ENCODE results near the gene RRP1.

RRP1 gene

DNA sequence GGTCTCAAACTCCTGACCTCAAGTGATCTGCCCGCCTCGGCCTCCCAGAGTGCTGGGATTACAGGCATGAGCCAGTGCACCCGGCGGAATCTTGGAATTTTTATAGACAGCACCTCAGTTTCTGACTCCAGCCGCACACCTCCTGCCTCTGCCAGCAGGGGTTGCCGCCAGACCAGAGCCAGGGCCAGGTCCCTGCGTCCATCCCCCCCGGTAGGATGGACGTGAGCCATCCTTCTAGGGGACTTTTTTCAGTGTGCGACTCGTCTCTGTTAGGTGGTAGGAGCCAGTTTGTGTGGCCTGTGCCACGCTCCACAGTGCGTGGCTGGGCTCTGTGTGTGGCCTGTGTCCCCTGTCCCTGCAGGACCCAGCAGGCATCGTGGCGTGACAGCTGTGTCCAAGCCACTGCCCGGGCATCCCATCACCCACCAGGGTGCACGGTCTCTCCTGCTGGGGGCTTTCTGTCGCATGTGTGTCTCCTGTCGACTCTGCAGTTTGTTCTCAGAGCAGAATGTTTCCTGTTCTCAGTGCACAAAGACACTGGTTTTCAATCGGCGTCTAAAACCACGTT, 28.9 kb upstream of the RRP1 start:
- no peak for TF ChIP-seq ZNF274 (IDR thresholded peaks at IDR 0.05; ENCODE audit: low read depth, low read length)
- no peak overlapping the region for H3K4me3 ChIP-seq (ENCODE audit: insufficient read length, low read depth)
- peaks cover 80% of the 10 kb centered on the region for H3K36me3 ChIP-seq (ENCODE audit: insufficient read depth, insufficient read length, low read length)

DNA sequence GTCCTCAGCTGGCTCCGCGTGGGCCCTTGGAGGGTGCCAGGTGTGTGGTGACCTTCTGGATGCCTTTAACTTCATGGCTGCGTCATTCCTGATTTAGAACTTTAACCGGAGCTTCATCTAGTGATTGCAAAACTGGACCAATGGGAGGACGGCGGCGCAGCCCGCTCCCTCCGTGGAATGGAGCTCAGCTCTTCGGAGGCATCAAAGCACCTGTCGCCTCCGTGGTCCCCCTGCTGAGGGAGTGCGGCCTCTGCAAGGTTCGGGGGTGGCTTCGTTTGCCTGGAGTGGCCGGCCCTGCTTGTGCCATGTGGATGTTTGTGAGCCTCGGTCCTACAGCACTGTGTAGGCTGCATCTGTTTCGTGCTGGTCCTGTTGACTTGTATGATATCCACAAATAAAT, 27.5 kb upstream of the RRP1 start:
- TF ChIP-seq SUZ12 (IDR thresholded peaks at IDR 0.05; ENCODE audit: extremely low read depth, insufficient read depth, insufficient read length): no peak
- H3K9me3 ChIP-seq (ENCODE audit: insufficient read depth, low read length): no peaks in the 10 kb centered on the region
- no peak for DNase-seq (ENCODE audit: low read depth, low spot score)
- H3K27me3 ChIP-seq (ENCODE audit: insufficient read depth, insufficient read length): no peaks in the 10 kb centered on the region
- H3K4me3 ChIP-seq (ENCODE audit: insufficient read length, low read depth): no peak overlapping the region
- peaks cover 17% of the 10 kb centered on the region for H3K4me1 ChIP-seq (ENCODE audit: insufficient read depth, insufficient read length)
- peaks cover 65% of the 10 kb centered on the region for H3K36me3 ChIP-seq (ENCODE audit: insufficient read depth, insufficient read length, low read length)
- H3K9ac ChIP-seq (ENCODE audit: insufficient read length, low read depth): no peak overlapping the region

More for the DNA sequence above, 28.9 kb upstream of the RRP1 start:
- Histone ChIP-seq H3K27me3 (ENCODE audit: insufficient read depth, insufficient read length) (no peaks in the 10 kb centered on the region), H3K4me1 (ENCODE audit: insufficient read depth, insufficient read length) (peaks cover 18% of the 10 kb centered on the region), H3K9me3 (ENCODE audit: insufficient read depth, low read length) (no peaks in the 10 kb centered on the region), H3K9ac (ENCODE audit: insufficient read length, low read depth) (no peak overlapping the region)
- DNase-seq (ENCODE audit: low read depth, low spot score): no peak

DNA sequence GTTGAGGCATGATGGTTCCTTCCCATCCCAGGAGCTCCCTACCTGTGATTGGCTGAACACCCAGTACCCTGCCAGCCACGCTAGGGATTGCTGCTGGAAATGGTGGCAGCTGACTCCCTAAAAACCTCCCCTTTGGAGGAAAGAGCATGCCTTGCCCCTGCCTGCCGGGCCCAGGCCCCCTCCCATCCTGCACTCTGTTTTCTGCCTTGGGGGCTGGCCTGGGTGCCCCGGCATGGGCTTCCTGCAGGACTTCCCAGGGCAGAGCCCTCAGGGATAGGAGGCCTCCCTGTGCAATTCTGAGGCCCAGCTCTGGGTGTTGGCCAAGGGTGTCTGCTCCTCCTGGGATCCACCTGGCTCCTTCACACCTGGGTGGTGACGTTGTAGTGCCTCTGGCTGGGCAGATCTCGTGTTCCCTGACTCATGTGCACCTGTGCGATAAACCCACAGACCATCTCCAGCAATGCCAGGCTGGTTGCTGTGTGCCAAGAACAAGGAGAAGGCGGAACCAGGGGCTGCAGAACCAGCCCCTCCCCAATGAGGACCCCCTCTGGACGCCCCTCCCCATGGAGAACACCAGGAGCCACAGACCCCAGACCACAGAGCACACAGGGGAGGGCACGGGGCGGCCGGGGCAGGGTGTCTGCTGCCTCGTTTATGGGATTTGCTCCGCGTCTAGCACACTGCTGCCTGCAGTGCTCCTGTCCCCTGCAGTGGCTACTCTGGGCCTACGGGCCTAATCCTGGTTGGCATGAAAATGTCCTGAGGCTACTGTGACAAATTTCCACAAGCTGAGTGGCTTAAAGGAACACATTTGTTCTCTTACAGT, 26.9 kb upstream of the RRP1 start:
- Histone ChIP-seq H3K9me3 (ENCODE audit: insufficient read depth, low read length) (no peaks in the 10 kb centered on the region), H3K9ac (ENCODE audit: insufficient read length, low read depth) (no peak overlapping the region), H3K27me3 (ENCODE audit: insufficient read depth, insufficient read length) (no peaks in the 10 kb centered on the region), H3K4me1 (ENCODE audit: insufficient read depth, insufficient read length) (peaks cover 19% of the 10 kb centered on the region), H3K36me3 (ENCODE audit: insufficient read depth, insufficient read length, low read length) (peaks cover 59% of the 10 kb centered on the region), H3K4me3 (ENCODE audit: insufficient read length, low read depth) (no peak overlapping the region)
- no peak for DNase-seq (ENCODE audit: low read depth, low spot score)
- no peak for TF ChIP-seq SUZ12 (IDR thresholded peaks at IDR 0.05; ENCODE audit: extremely low read depth, insufficient read depth, insufficient read length)
- TF ChIP-seq YY1 (IDR thresholded peaks at IDR 0.05; ENCODE audit: insufficient read depth, insufficient read length): no peak
- TF ChIP-seq ZNF274 (IDR thresholded peaks at IDR 0.05; ENCODE audit: low read depth, low read length): no peak

DNA sequence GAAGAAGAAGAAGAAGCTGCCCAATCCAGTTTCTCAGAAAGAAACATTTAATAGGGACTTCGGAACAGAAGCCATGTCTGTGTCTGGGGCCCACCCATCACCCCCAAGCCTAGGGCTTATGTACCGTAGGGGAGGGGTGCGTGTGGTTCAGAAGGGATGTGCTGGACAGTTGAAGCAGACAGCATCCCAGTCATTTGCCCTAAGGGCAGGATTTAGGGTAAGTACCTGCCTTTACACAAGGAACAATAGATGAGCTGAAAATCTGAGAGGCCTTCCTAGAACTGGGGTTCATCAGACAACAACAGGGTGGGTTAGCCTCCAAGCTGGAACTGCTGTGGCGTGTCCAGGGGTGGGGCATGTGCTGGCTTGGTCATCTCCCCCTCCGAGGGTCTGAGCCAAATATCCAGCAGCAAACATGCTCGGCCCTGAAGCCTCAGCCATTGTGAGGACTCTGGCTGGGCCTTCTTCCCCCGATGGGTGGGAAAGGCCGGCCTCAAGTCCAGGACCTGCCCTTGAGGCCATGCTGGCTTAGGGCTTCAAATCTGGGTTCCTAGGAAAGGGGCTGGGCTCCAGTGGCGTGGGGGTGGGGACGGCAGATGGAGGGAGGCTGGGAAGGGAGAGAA, 25.4 kb upstream of the RRP1 start:
- no peak overlapping the region for H3K4me3 ChIP-seq (ENCODE audit: insufficient read length, low read depth)
- peaks cover 33% of the 10 kb centered on the region for H3K4me1 ChIP-seq (ENCODE audit: insufficient read depth, insufficient read length)
- H3K36me3 ChIP-seq (ENCODE audit: insufficient read depth, insufficient read length, low read length): peaks cover 44% of the 10 kb centered on the region
- DNase-seq (ENCODE audit: low read depth, low spot score): no peak
- TF ChIP-seq SUZ12 (IDR thresholded peaks at IDR 0.05; ENCODE audit: extremely low read depth, insufficient read depth, insufficient read length) (no peak), YY1 (IDR thresholded peaks at IDR 0.05; ENCODE audit: insufficient read depth, insufficient read length) (no peak), ZNF274 (IDR thresholded peaks at IDR 0.05; ENCODE audit: low read depth, low read length) (no peak)
- peak overlapping the region; percentile 12 for H3K9ac ChIP-seq (ENCODE audit: insufficient read length, low read depth)
- H3K9me3 ChIP-seq (ENCODE audit: insufficient read depth, low read length): no peaks in the 10 kb centered on the region
- no peaks in the 10 kb centered on the region for H3K27me3 ChIP-seq (ENCODE audit: insufficient read depth, insufficient read length)

DNA sequence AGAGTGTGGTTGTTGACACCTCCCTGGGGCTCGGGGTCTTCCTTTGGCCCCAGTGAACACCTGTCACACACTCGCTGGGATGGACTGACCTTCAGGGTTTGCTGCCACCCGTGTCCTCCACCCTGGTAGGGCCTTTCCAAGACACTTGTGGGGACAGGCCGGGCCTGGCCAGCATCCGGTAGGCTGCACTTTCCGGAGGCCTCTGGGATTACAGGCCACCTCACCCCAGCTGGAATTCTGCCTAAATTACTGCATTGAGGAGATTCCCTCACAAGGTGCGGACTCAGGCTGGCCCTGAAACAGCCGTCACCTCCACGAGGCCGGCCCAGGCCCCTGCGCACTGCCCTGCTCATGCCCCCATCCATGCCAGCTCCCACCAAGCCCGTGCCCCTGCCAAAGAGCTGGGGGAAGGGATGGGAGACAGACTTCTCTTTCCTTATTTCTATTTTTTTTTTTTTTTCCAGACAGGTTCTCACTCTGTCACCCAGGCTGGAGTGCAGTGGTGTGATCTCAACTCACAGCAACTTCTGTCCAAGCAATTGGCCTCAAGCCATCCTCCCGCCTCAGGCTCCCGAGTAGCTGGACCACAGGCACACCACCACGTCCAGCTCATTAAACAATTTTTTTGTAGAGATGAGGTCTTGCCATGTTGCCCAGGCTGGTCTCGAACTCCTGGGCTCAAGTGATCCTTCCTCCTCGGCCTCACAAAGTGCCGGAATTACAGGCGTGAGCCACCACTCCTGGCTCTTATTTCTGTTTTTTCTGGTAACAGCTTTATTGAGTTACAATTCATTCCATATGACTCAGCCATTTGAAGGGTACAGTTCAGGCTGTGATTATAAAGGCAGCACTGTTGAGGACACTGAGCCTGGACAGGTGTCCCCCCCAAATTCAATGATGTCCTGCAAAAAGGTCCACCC, 24.5 kb upstream of the RRP1 start:
- Histone ChIP-seq H3K9me3 (ENCODE audit: insufficient read depth, low read length) (no peaks in the 10 kb centered on the region), H3K4me1 (ENCODE audit: insufficient read depth, insufficient read length) (peaks cover 36% of the 10 kb centered on the region), H3K9ac (ENCODE audit: insufficient read length, low read depth) (peak overlapping the region; percentile 12), H3K36me3 (ENCODE audit: insufficient read depth, insufficient read length, low read length) (peaks cover 36% of the 10 kb centered on the region), H3K4me3 (ENCODE audit: insufficient read length, low read depth) (no peak overlapping the region), H3K27me3 (ENCODE audit: insufficient read depth, insufficient read length) (no peaks in the 10 kb centered on the region)
- TF ChIP-seq YY1 (IDR thresholded peaks at IDR 0.05; ENCODE audit: insufficient read depth, insufficient read length): no peak
- no peak for TF ChIP-seq ZNF274 (IDR thresholded peaks at IDR 0.05; ENCODE audit: low read depth, low read length)
- no peak for TF ChIP-seq SUZ12 (IDR thresholded peaks at IDR 0.05; ENCODE audit: extremely low read depth, insufficient read depth, insufficient read length)
- DNase-seq (ENCODE audit: low read depth, low spot score): no peak

DNA sequence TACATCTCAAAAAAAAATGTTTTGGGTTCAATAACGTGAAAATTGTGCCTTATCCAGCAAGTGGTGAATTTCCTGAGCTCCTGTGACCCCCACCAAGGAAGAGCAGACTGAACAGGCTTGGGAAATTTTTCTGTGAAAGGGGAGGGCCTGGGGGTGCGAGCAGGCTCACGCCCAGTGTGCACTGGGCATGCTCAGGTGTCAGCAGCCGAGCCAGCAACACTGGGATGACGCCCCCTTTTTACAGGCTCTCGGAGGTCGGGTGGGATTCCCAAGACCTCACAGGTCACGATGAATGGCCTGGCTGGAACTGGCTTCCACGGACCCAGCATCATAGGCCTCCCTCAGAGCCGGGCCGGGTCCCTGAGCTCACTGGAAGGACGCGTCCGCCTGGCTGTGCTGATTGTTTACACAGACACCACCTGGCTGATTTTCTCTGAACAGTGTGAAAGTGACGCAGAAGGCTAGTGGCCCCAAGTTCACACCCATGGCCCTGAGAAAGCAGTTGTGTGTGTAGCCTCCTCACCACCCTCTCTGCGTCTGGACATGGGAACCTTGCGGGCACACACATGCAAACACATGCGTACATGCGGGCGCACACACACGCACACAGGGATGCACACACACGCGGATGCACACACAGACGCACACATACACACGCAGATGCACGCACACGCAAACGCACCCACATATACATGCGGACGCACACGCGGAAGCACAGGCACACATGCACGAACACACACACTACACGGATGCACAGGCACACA, 22.5 kb upstream of the RRP1 start:
- H3K4me1 ChIP-seq (ENCODE audit: insufficient read depth, insufficient read length): peaks cover 39% of the 10 kb centered on the region
- no peaks in the 10 kb centered on the region for H3K27me3 ChIP-seq (ENCODE audit: insufficient read depth, insufficient read length)
- H3K9ac ChIP-seq (ENCODE audit: insufficient read length, low read depth): peak overlapping the region; percentile 70
- no peak for DNase-seq (ENCODE audit: low read depth, low spot score)
- no peak overlapping the region for H3K4me3 ChIP-seq (ENCODE audit: insufficient read length, low read depth)
- no peak for TF ChIP-seq ZNF274 (IDR thresholded peaks at IDR 0.05; ENCODE audit: low read depth, low read length)
- no peak for TF ChIP-seq SUZ12 (IDR thresholded peaks at IDR 0.05; ENCODE audit: extremely low read depth, insufficient read depth, insufficient read length)
- no peak for TF ChIP-seq YY1 (IDR thresholded peaks at IDR 0.05; ENCODE audit: insufficient read depth, insufficient read length)
- no peaks in the 10 kb centered on the region for H3K9me3 ChIP-seq (ENCODE audit: insufficient read depth, low read length)
- peaks cover 18% of the 10 kb centered on the region for H3K36me3 ChIP-seq (ENCODE audit: insufficient read depth, insufficient read length, low read length)
